CD4-positive, alpha-beta T cell treated with Interleukin-4 for 1 hour (primary cell): Measurements from ENCODE around the gene ALOXE3.
"Not testable (repeated sequence)": the region's sequence is repeated elsewhere in the genome, so short reads cannot be mapped to it uniquely, and the experiment has no call there.

ENCODE experiments used
- DNase-seq, 2 donors: peaks; one replicate each; pipeline ENCODE4 v3.0.0-alpha.2; 2020 to 2022

ALOXE3 gene

GRCh38 chr17:8066841-8067775, 51.2 kb downstream of the ALOXE3 start:
- DNase-seq = no peak

- DNase-seq = no peak
Observed at GRCh38 chr17:8064561-8065019, 53.7 kb downstream of the ALOXE3 start.

- DNase-seq = no peak
Observed at GRCh38 chr17:8063761-8064534, 54.4 kb downstream of the ALOXE3 start.

GRCh38 chr17:8062807-8063483, 55.4 kb downstream of the ALOXE3 start:
- DNase-seq = no peak

GRCh38 chr17:8062435-8062806, 55.9 kb downstream of the ALOXE3 start:
- DNase-seq = no peak

GRCh38 chr17:8061851-8062250, 56.5 kb downstream of the ALOXE3 start:
- not testable (repeated sequence) for DNase-seq

GRCh38 chr17:8060274-8060673, 58.0 kb downstream of the ALOXE3 start:
- peak; percentile 68 to 83 for DNase-seq

GRCh38 chr17:8059131-8059530, 59.2 kb downstream of the ALOXE3 start:
- no peak for DNase-seq

GRCh38 chr17:8057691-8058114, 60.6 kb downstream of the ALOXE3 start:
- DNase-seq = peak; percentile 68 to 84

GRCh38 chr17:8056976-8057625, 61.2 kb downstream of the ALOXE3 start:
- DNase-seq = no peak

GRCh38 chr17:8056232-8056975, 61.9 kb downstream of the ALOXE3 start:
- DNase-seq = peak; percentile 32 to 63

GRCh38 chr17:8055851-8056231, 62.5 kb downstream of the ALOXE3 start:
- no peak for DNase-seq

GRCh38 chr17:8053600-8053999, 64.7 kb downstream of the ALOXE3 start:
- DNase-seq = no peak

- DNase-seq = no peak
Observed at GRCh38 chr17:8052256-8053252, 65.8 kb downstream of the ALOXE3 start.

GRCh38 chr17:8051831-8052230, 66.5 kb downstream of the ALOXE3 start:
- DNase-seq = no peak

GRCh38 chr17:8048736-8049135, 69.6 kb downstream of the ALOXE3 start:
- DNase-seq = no peak

- DNase-seq = no peak
Observed at GRCh38 chr17:8048236-8048635, 70.1 kb downstream of the ALOXE3 start.

- no peak for DNase-seq
Observed at GRCh38 chr17:8047769-8048110, 70.6 kb downstream of the ALOXE3 start.

- DNase-seq = no peak
Observed at GRCh38 chr17:8046929-8047768, 71.2 kb downstream of the ALOXE3 start.
